ENCODE data around the gene OPCML.

OPCML gene

GRCh38 chr11:133127741-133128140, 404.6 kb downstream of the OPCML start:
- CTCF ChIA-PET, result interaction anchor here (1.3 kb wide), 1 partner anchor 48 kb away, joined by 3 read pairs; no protein-coding TSS in a partner anchor
- no peak for DNase-seq (ENCODE audit: extremely low spot score)
- TF ChIP-seq CTCF (IDR thresholded peaks at IDR 0.05; ENCODE audit: control extremely low read depth, extremely low read depth, low read depth, missing control alignments), result no peak
- POLR2A ChIA-PET, result no interaction called here

DNA sequence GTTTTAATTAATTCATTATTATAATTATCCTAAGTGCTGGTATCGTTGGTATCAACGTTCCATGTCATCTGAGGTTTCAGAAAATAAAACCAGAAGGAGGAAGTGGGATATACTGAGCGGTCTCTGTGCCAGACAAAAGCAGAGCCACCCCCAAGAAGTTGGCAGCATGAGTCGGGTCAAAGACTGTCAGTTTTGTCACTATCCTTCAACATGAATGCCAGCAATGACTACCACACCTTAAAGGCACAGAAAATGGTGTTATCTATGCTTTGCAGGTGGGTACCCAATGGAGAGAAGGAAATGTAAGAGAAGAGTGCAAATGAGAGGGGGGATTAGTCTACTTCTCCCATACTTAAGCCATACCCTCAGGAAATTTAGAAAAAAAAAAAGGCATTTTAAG, 408.5 kb downstream of the OPCML start:
- ChIA-PET POLR2A (no interaction called here), CTCF (interaction anchor here (1.5 kb wide), 1 partner anchor 11 kb away, joined by 3 read pairs; no protein-coding TSS in a partner anchor)
- no peak for DNase-seq (ENCODE audit: extremely low spot score)
- no peak for TF ChIP-seq CTCF (IDR thresholded peaks at IDR 0.05; ENCODE audit: control extremely low read depth, extremely low read depth, low read depth, missing control alignments)

DNA sequence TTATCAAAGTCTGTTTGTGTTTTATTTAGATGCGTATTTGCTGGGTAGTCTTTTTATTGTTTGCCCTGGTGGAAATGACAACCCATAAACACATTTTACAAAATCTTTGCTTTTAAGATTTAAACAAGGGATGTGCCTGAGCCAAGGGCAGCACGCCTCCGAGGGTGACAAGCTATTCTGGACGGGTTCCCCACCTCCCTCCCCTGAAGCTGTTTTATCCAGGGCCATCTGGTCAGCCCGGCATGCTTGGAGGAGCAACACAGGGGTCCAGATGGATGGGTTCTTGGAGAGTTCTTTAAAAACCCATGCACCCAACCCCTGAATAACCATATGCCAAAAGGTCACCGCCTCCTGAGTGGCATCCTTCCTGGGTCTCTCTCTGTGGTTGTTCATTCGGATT, 408.9 kb downstream of the OPCML start:
- ChIA-PET CTCF (no interaction called here), POLR2A (no interaction called here)

DNA sequence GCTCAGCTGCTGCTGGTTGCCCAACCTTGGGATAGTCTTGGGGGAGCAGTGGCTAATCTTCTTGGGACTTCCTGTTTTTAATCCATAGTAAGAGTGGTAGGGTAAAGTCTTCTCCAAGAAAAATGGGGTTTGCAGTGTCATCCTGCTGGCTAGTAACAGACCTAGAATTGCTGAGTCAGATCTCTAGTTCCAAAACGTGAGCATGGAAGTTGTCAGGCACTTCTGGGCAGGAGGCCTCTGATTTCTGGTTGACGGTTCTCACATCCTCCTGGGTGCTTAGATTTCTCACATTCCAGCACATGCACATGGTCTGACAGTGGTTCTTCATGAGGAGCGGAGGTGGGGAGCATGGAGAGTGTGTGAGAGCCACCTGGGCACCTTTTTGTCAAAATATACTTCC, 410.0 kb downstream of the OPCML start:
- TF ChIP-seq CTCF (IDR thresholded peaks at IDR 0.05; ENCODE audit: control extremely low read depth, extremely low read depth, low read depth, missing control alignments), result no peak
- ChIA-PET POLR2A (no interaction called here), CTCF (no interaction called here)
- DNase-seq (ENCODE audit: extremely low spot score), result no peak

More for the DNA sequence above, 408.9 kb downstream of the OPCML start:
- no peak for TF ChIP-seq CTCF (IDR thresholded peaks at IDR 0.05; ENCODE audit: control extremely low read depth, extremely low read depth, low read depth, missing control alignments)
- DNase-seq (ENCODE audit: extremely low spot score), result no peak

- no peak for DNase-seq (ENCODE audit: extremely low spot score)
- CTCF ChIA-PET, result interaction anchor here (1.5 kb wide), 1 partner anchor 16 kb away, joined by 6 read pairs; no protein-coding TSS in a partner anchor
- POLR2A ChIA-PET, result no interaction called here
- no peak for TF ChIP-seq CTCF (IDR thresholded peaks at IDR 0.05; ENCODE audit: control extremely low read depth, extremely low read depth, low read depth, missing control alignments)
Measured at GRCh38 chr11:133118563-133119268, 413.6 kb downstream of the OPCML start.

DNA sequence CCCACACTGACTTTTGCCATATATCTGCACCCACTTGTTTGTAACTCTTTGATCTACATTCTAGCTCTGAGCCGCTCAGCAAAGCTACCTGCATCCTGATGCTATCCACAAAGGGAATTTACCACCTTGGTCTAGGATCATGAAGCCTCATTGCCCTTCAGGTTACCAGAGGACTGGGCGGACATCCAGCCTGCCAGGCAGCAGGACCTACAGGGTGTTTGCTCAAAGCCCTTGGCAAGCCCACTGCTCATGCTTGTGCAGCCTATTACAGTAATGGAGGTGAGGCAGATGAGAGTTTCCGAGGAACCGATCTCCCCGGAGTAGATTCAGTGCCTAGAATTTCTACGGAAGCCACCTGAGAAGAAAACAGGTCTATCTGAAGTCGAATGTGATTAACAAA, 417.2 kb downstream of the OPCML start:
- no peak for DNase-seq (ENCODE audit: extremely low spot score)
- ChIA-PET POLR2A (no interaction called here), CTCF (interaction anchor here (1.6 kb wide), 2 partner anchors 12 to 20 kb away, joined by 3 to 4 read pairs; no protein-coding TSS in a partner anchor)
- TF ChIP-seq CTCF (IDR thresholded peaks at IDR 0.05; ENCODE audit: control extremely low read depth, extremely low read depth, low read depth, missing control alignments), result no peak
